ENCODE data around the gene TRIM65.

Gene TRIM65

GRCh38 chr17:75846692-75847613 lies 49.8 kb downstream of the TRIM65 start:
- TF ChIP-seq JUND (IDR thresholded peaks at IDR 0.05; ENCODE audit: low read depth), result no peak
- no peak for DNase-seq (ENCODE audit: low read depth in 1 of 2, low spot score in 1 of 2)
- in situ Hi-C loops (cut with HindIII; ENCODE audit: low pct_unique_long_range_greater_than_20kb, low sequenced_read_pairs), result no loop called here

GRCh38 chr17:75845933-75846691 lies 50.6 kb downstream of the TRIM65 start:
- TF ChIP-seq JUND (IDR thresholded peaks at IDR 0.05; ENCODE audit: low read depth), result no peak
- in situ Hi-C loops (cut with HindIII; ENCODE audit: low pct_unique_long_range_greater_than_20kb, low sequenced_read_pairs), result no loop called here
- DNase-seq (ENCODE audit: low read depth in 1 of 2, low spot score in 1 of 2), result no peak

- in situ Hi-C loops (cut with HindIII; ENCODE audit: low pct_unique_long_range_greater_than_20kb, low sequenced_read_pairs), result no loop called here
- no peak for TF ChIP-seq JUND (IDR thresholded peaks at IDR 0.05; ENCODE audit: low read depth)
- peak; percentile 93 to 99 for DNase-seq (ENCODE audit: low read depth in 1 of 2, low spot score in 1 of 2)
Observed at GRCh38 chr17:75845058-75845711, 51.6 kb downstream of the TRIM65 start.

- peak; percentile 99 for TF ChIP-seq JUND (IDR thresholded peaks at IDR 0.05; ENCODE audit: low read depth)
- in situ Hi-C loops (cut with HindIII; ENCODE audit: low pct_unique_long_range_greater_than_20kb, low sequenced_read_pairs), result no loop called here
- DNase-seq (ENCODE audit: low read depth in 1 of 2, low spot score in 1 of 2), result peak; percentile 95 to 98
Observed at GRCh38 chr17:75844530-75845057, 52.2 kb downstream of the TRIM65 start.

GRCh38 chr17:75843577-75844529 lies 52.9 kb downstream of the TRIM65 start, which contains the start of gene UNC13D:
TSS of gene UNC13D (minus strand) at chr17:75844404. CDS start at chr17:75844337, 67 bp downstream.
- TF ChIP-seq JUND (IDR thresholded peaks at IDR 0.05; ENCODE audit: low read depth), result no peak
- in situ Hi-C loops (cut with HindIII; ENCODE audit: low pct_unique_long_range_greater_than_20kb, low sequenced_read_pairs), result no loop called here
- DNase-seq (ENCODE audit: low read depth in 1 of 2, low spot score in 1 of 2), result peak in 1 of 2 experiments; percentile 85

GRCh38 chr17:75842963-75843576 lies 53.7 kb downstream of the TRIM65 start:
- no peak for TF ChIP-seq JUND (IDR thresholded peaks at IDR 0.05; ENCODE audit: low read depth)
- in situ Hi-C loops (cut with HindIII; ENCODE audit: low pct_unique_long_range_greater_than_20kb, low sequenced_read_pairs), result no loop called here

GRCh38 chr17:75842411-75842810 lies 54.3 kb downstream of the TRIM65 start:
- TF ChIP-seq JUND (IDR thresholded peaks at IDR 0.05; ENCODE audit: low read depth), result no peak
- in situ Hi-C loops (cut with HindIII; ENCODE audit: low pct_unique_long_range_greater_than_20kb, low sequenced_read_pairs), result no loop called here
- no peak for DNase-seq (ENCODE audit: low read depth in 1 of 2, low spot score in 1 of 2)

More at GRCh38 chr17:75842963-75843576, 53.7 kb downstream of the TRIM65 start:
- no peak for DNase-seq (ENCODE audit: low read depth in 1 of 2, low spot score in 1 of 2)

GRCh38 chr17:75840799-75841164 lies 56.0 kb downstream of the TRIM65 start:
- in situ Hi-C loops (cut with HindIII; ENCODE audit: low pct_unique_long_range_greater_than_20kb, low sequenced_read_pairs), result no loop called here
- DNase-seq (ENCODE audit: low read depth in 1 of 2, low spot score in 1 of 2), result no peak
- no peak for TF ChIP-seq JUND (IDR thresholded peaks at IDR 0.05; ENCODE audit: low read depth)

- no peak for DNase-seq (ENCODE audit: low read depth in 1 of 2, low spot score in 1 of 2)
- in situ Hi-C loops (cut with HindIII; ENCODE audit: low pct_unique_long_range_greater_than_20kb, low sequenced_read_pairs), result no loop called here
- no peak for TF ChIP-seq JUND (IDR thresholded peaks at IDR 0.05; ENCODE audit: low read depth)
Observed at GRCh38 chr17:75839942-75840798, 56.6 kb downstream of the TRIM65 start.

All from T47D (cell line).